NCI-H2196 (cell line): ENCODE results near the gene JAML.

Experiments used
- DNase-seq: peaks from one replicate; lab custom pipeline; 2025; ENCODE audit not compliant: unreplicated experiment; lab: John Stamatoyannopoulos, UW

Gene JAML

GRCh38 chr11:118217575-118217974 is 7.2 kb downstream of the JAML start:
- no peak for DNase-seq

GRCh38 chr11:118216621-118217481 is 8.0 kb downstream of the JAML start:
- no peak for DNase-seq

- DNase-seq, result no peak
Observed at GRCh38 chr11:118215765-118216164, 9.0 kb downstream of the JAML start.

GRCh38 chr11:118215262-118215661 is 9.5 kb downstream of the JAML start:
- DNase-seq, result no peak

- DNase-seq, result no peak
Observed at GRCh38 chr11:118214210-118214914, 10.4 kb downstream of the JAML start.

GRCh38 chr11:118213781-118214180 is 11.0 kb downstream of the JAML start:
- DNase-seq, result no peak

- no peak for DNase-seq
Observed at GRCh38 chr11:118213201-118213600, 11.6 kb downstream of the JAML start.

- no peak for DNase-seq
Observed at GRCh38 chr11:118212781-118213191, 12.0 kb downstream of the JAML start.

- no peak for DNase-seq
Observed at GRCh38 chr11:118212131-118212725, 12.6 kb downstream of the JAML start.

- DNase-seq, result no peak
Observed at GRCh38 chr11:118211006-118211405, 13.8 kb downstream of the JAML start.

- no peak for DNase-seq
Observed at GRCh38 chr11:118210323-118210722, 14.5 kb downstream of the JAML start.

GRCh38 chr11:118209033-118209432 is 15.8 kb downstream of the JAML start:
- no peak for DNase-seq

- no peak for DNase-seq
Observed at GRCh38 chr11:118207079-118207478, 17.7 kb downstream of the JAML start.

GRCh38 chr11:118206391-118207031 is 18.3 kb downstream of the JAML start:
- DNase-seq, result no peak

- no peak for DNase-seq
Observed at GRCh38 chr11:118205606-118206378, 19.0 kb downstream of the JAML start.

GRCh38 chr11:118202599-118203422 is 22.0 kb downstream of the JAML start:
- DNase-seq, result no peak

GRCh38 chr11:118201966-118202365 is 22.8 kb downstream of the JAML start:
- DNase-seq, result no peak

GRCh38 chr11:118200901-118201680 is 23.7 kb downstream of the JAML start:
- DNase-seq, result no peak

- no peak for DNase-seq
Observed at GRCh38 chr11:118200497-118200896, 24.3 kb downstream of the JAML start.
